ENCODE measurements around the gene PGP.

Gene PGP

GRCh38 chr16:2184346-2184745 is 30.3 kb downstream of the PGP start:
- no peak for DNase-seq

GRCh38 chr16:2183671-2184070 is 31.0 kb downstream of the PGP start:
- DNase-seq: no peak

GRCh38 chr16:2181952-2182351 is 32.7 kb downstream of the PGP start:
- no peak for DNase-seq

GRCh38 chr16:2180962-2181923 is 33.4 kb downstream of the PGP start:
- DNase-seq: peak in 5 of 56 donors; percentile 23 to 36 (median 31)

GRCh38 chr16:2180461-2180860 is 34.2 kb downstream of the PGP start:
- DNase-seq: no peak

GRCh38 chr16:2179576-2179975 is 35.1 kb downstream of the PGP start:
- no peak for DNase-seq

- no peak for DNase-seq
Observed at GRCh38 chr16:2179107-2179501, 35.5 kb downstream of the PGP start.

GRCh38 chr16:2178321-2179106 is 36.1 kb downstream of the PGP start:
- peak in 2 of 56 donors; percentile 10 to 46 for DNase-seq

GRCh38 chr16:2177561-2177960 is 37.1 kb downstream of the PGP start:
- no peak for DNase-seq

GRCh38 chr16:2177101-2177500 is 37.5 kb downstream of the PGP start:
- DNase-seq: no peak

GRCh38 chr16:2176047-2176446 is 38.6 kb downstream of the PGP start:
- DNase-seq: no peak

GRCh38 chr16:2175454-2175853 is 39.2 kb downstream of the PGP start:
- no peak for DNase-seq

- peak in 7 of 56 donors; percentile 13 to 25 (median 23) for DNase-seq
Observed at GRCh38 chr16:2174396-2175131, 40.1 kb downstream of the PGP start.

GRCh38 chr16:2173916-2174315 is 40.7 kb downstream of the PGP start:
- no peak for DNase-seq

- DNase-seq: no peak
Observed at GRCh38 chr16:2173366-2173765, 41.3 kb downstream of the PGP start.

- no peak for DNase-seq
Observed at GRCh38 chr16:2172688-2173335, 41.8 kb downstream of the PGP start.

GRCh38 chr16:2171601-2172178 is 43.0 kb downstream of the PGP start:
- no peak for DNase-seq

- no peak for DNase-seq
Observed at GRCh38 chr16:2170587-2171435, 43.8 kb downstream of the PGP start.

- no peak for DNase-seq
Observed at GRCh38 chr16:2170080-2170479, 44.6 kb downstream of the PGP start.
